Suprapubic skin (tissue), 4 donors: ENCODE measurements around the gene SPTAN1. TPM values are rescaled to one million over a fixed set of nuclear protein-coding genes. Genes with fewer than 3 reads are reported as not detected.

Experiments
- DNase-seq, 2 donors: peaks; one replicate each; pipeline ENCODE4 v3.0.0-alpha.2; 2019; ENCODE audit warnings: low spot score in 2 of 2
- H3K27ac ChIP-seq: fragments of 200-600 bp; sonication (generic); one replicate; pipeline ENCODE4 v1.5.1; 2019
- H3K27me3 ChIP-seq: fragments of 200-600 bp; sonication (generic); one replicate; pipeline ENCODE4 v1.5.1; 2019
- H3K36me3 ChIP-seq: fragments of 200-600 bp; sonication (generic); one replicate; pipeline ENCODE4 v1.5.1; 2019
- H3K4me1 ChIP-seq: fragments of 200-600 bp; sonication (generic); one replicate; pipeline ENCODE4 v1.5.1; 2019
- H3K4me3 ChIP-seq: fragments of 200-600 bp; sonication (generic); one replicate; pipeline ENCODE4 v1.5.1; 2019; ENCODE audit warnings: mild to moderate bottlenecking
- H3K9me3 ChIP-seq: fragments of 200-600 bp; sonication (generic); one replicate; pipeline ENCODE4 v1.5.1; 2019
- EP300 ChIP-seq: sonication (generic); formaldehyde crosslinking; IDR thresholded peaks from one replicate; pipeline ENCODE4 v1.6.1; 2017; ENCODE audit warnings: antibody characterized with exemption
- POLR2A ChIP-seq, 2 donors: fragments of 450-650 bp; IDR thresholded peaks; one replicate each; pipeline ENCODE4 v1.6.1; 2017; ENCODE audit warnings: antibody characterized with exemption in 2 of 2, mild to moderate bottlenecking in 2 of 2, moderate library complexity in 2 of 2
- POLR2AphosphoS5 ChIP-seq, 3 donors: sonication (generic); formaldehyde crosslinking; IDR thresholded peaks; one replicate each; pipeline ENCODE4 v1.6.1; 2017; ENCODE audit warnings: antibody characterized with exemption in 3 of 3
- WGBS: methylation state at CpG from one replicate; pipeline ENCODE4 v1.1.5; 2018; 5-methylcytosine and 5-hydroxymethylcytosine counted together
- total RNA-seq, 4 donors: library from RNA; depleted of rRNA; stranded (reverse); fragments of >200 nt; gene quantifications; one replicate each; pipeline ENCODE4 v1.1.0, GENCODE V29; 2016
- TF ChIP-seq, protein P1 (sequence below), 2 donors: fragments of 200-600 bp in 1 of 2; fragments of 450-650 bp in 1 of 2; sonication (generic) in 1 of 2; IDR thresholded peaks; one replicate each; pipeline ENCODE4 v1.5.1; 2016 to 2019; ENCODE audit warnings: antibody characterized with exemption in 2 of 2, mild to moderate bottlenecking in 1 of 2, moderate library complexity in 1 of 2

Gene SPTAN1
- total RNA-seq, 4 donors from 2014 or later = 251 to 476 (median 354) TPM

DNA sequence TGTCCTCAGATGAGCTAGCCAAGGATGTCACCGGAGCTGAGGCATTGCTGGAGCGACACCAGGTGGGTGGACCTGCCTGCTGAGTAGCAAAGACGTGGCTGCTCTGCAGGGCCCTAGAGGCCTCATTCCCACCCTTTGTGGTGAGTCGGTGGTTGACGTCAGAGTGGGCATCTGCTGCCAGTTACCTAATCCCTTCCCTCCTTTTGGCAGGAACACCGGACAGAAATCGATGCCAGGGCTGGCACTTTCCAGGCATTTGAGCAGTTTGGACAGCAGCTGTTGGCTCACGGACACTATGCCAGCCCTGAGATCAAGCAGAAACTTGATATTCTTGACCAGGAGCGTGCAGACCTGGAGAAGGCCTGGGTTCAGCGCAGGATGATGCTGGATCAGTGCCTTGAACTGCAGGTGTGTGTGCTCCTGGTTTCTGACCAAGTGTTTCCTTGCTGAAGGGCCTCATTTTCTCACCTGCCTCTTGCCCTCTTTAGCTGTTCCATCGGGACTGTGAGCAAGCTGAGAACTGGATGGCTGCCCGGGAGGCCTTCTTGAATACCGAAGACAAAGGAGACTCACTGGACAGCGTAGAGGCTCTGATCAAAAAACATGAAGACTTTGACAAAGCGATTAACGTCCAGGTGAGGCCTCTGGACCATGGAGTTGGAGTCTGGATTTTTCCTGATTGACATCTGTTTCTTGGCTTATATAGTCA, 55.4 kb downstream of the SPTAN1 start:
- TF ChIP-seq POLR2A (IDR thresholded peaks at IDR 0.05) (no peak), EP300 (no peak), POLR2AphosphoS5 (IDR thresholded peaks at IDR 0.05) (no peak)
- TF ChIP-seq, protein P1, sequence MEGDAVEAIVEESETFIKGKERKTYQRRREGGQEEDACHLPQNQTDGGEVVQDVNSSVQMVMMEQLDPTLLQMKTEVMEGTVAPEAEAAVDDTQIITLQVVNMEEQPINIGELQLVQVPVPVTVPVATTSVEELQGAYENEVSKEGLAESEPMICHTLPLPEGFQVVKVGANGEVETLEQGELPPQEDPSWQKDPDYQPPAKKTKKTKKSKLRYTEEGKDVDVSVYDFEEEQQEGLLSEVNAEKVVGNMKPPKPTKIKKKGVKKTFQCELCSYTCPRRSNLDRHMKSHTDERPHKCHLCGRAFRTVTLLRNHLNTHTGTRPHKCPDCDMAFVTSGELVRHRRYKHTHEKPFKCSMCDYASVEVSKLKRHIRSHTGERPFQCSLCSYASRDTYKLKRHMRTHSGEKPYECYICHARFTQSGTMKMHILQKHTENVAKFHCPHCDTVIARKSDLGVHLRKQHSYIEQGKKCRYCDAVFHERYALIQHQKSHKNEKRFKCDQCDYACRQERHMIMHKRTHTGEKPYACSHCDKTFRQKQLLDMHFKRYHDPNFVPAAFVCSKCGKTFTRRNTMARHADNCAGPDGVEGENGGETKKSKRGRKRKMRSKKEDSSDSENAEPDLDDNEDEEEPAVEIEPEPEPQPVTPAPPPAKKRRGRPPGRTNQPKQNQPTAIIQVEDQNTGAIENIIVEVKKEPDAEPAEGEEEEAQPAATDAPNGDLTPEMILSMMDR (IDR thresholded peaks at IDR 0.05) = no peak
- WGBS = 48% methylated on average over 14 of the region's 16 CpGs
- no peak overlapping the region for H3K27ac ChIP-seq
- no peaks in the 10 kb centered on the region for H3K9me3 ChIP-seq
- no peaks in the 10 kb centered on the region for H3K4me1 ChIP-seq
- DNase-seq = no peak
- no peak overlapping the region for H3K4me3 ChIP-seq
- peaks cover 94% of the 10 kb centered on the region for H3K36me3 ChIP-seq
- H3K27me3 ChIP-seq = no peaks in the 10 kb centered on the region

DNA sequence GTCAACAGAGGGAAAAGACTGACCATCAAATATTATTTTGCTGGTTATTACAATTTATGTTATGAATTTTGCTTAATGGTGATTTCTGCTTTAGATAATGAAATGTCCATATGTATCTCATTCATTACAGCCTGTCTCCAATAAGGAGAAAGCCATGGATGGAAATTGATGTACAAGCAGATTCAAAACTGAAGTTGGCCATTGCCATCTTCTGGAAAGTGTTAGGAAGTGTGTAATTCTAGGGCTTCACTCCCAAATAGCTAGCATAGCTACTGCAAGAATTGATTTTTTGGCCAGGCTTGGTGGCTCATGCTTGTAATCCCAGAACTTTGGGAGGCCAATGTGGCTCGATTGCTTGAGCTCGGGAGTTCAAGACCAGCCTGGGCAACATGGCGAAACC, 58.5 kb downstream of the SPTAN1 start:
- TF ChIP-seq EP300 (no peak), POLR2AphosphoS5 (IDR thresholded peaks at IDR 0.05) (no peak), POLR2A (IDR thresholded peaks at IDR 0.05) (no peak)
- TF ChIP-seq, protein P1 (IDR thresholded peaks at IDR 0.05) = no peak
- no peaks in the 10 kb centered on the region for H3K4me1 ChIP-seq
- no peaks in the 10 kb centered on the region for H3K9me3 ChIP-seq
- DNase-seq = no peak
- 76% methylated on average over 3 of the region's 3 CpGs for WGBS
- no peaks in the 10 kb centered on the region for H3K27me3 ChIP-seq
- peaks cover 99% of the 10 kb centered on the region for H3K36me3 ChIP-seq
- no peak overlapping the region for H3K27ac ChIP-seq
- H3K4me3 ChIP-seq = no peak overlapping the region

DNA sequence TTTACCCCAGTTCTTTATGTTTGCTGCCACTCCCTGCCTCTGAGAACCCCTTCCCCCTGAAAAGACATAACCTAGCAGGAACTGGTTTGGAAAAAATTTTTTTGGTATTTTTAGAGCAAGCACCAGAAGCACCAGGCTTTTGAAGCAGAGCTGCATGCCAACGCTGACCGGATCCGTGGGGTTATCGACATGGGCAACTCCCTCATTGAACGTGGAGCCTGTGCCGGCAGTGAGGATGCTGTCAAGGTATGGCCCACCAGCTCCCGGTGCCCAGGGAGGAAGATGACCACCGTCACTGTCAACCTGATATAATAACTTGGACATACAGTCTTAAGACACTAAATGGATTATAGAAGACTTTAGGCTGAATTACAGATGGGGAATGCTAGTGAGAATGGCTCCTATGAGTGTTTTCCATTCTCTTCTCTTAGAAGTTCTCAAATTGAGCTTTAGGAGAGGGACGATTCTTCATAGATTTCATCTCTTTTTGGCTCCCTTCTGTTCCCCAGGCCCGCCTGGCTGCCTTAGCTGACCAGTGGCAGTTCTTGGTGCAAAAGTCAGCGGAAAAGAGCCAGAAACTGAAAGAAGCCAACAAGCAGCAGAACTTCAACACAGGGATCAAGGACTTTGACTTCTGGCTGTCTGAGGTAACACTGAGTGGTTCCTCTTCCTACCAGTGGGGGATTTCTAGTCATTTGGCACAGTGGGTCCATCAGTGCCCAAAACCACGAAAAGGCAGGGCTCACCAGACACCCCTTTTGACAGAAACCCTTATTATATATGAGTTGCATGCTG, 59.4 kb downstream of the SPTAN1 start:
- WGBS = 96% methylated on average over 12 of the region's 12 CpGs
- TF ChIP-seq, protein P1 (IDR thresholded peaks at IDR 0.05) = no peak
- no peak for TF ChIP-seq EP300
- Histone ChIP-seq H3K4me1 (no peaks in the 10 kb centered on the region), H3K9me3 (no peaks in the 10 kb centered on the region), H3K4me3 (no peak overlapping the region), H3K27me3 (no peaks in the 10 kb centered on the region), H3K36me3 (peaks cover 100% of the 10 kb centered on the region), H3K27ac (no peak overlapping the region)
- no peak for DNase-seq

DNA sequence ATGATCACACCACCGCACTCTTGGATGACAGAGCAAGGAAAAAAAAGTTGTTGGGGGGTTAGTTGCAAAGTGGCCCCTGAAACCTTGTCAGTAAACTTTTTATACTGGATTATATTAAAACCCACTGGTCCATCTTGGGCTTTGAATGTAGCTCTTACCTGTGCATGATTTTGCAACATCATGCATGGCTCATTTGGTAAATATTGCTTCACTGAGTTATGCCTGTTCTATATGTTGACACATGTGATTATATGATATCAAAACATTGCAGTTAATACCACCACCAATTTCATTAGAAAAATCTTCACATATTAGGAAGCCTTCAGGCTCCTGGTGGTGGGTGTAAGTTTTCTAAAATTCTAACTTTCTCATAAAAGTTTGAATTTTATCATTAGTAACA, 62.3 kb downstream of the SPTAN1 start:
- Histone ChIP-seq H3K36me3 (peaks cover 100% of the 10 kb centered on the region), H3K4me3 (no peak overlapping the region), H3K4me1 (no peaks in the 10 kb centered on the region), H3K9me3 (no peaks in the 10 kb centered on the region), H3K27me3 (no peaks in the 10 kb centered on the region), H3K27ac (no peak overlapping the region)
- no peak for DNase-seq
- no peak for TF ChIP-seq POLR2AphosphoS5 (IDR thresholded peaks at IDR 0.05)
- TF ChIP-seq, protein P1 (IDR thresholded peaks at IDR 0.05) = no peak
- TF ChIP-seq POLR2A (IDR thresholded peaks at IDR 0.05) = no peak
- TF ChIP-seq EP300 = no peak
- WGBS = 90% methylated on average over 1 of the region's 1 CpG

DNA sequence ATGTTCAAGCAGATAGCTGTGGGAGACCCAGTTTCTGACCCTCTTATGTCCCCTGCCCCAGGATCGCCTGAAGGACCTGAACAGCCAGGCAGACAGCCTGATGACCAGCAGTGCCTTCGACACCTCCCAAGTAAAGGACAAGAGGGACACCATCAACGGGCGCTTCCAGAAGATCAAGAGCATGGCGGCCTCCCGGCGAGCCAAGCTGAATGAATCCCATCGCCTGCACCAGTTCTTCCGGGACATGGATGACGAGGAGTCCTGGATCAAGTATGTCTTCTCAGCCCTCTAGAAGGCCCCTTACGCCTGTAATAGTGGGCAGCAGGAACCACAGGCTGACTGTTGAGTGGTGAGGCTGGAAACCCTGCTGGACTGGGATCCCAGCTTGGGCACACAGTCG, 63.2 kb downstream of the SPTAN1 start:
- TF ChIP-seq EP300 (no peak), POLR2A (IDR thresholded peaks at IDR 0.05) (no peak), POLR2AphosphoS5 (IDR thresholded peaks at IDR 0.05) (no peak)
- TF ChIP-seq, protein P1 (IDR thresholded peaks at IDR 0.05) = no peak
- 91% methylated on average over 12 of the region's 12 CpGs for WGBS
- Histone ChIP-seq H3K36me3 (peaks cover 100% of the 10 kb centered on the region), H3K27ac (no peak overlapping the region), H3K4me1 (no peaks in the 10 kb centered on the region), H3K27me3 (no peaks in the 10 kb centered on the region), H3K4me3 (no peak overlapping the region), H3K9me3 (no peaks in the 10 kb centered on the region)
- DNase-seq = no peak
